Heart right ventricle (tissue), 16 donors: Measurements from ENCODE around the gene CREG1. TPM values are rescaled to one million over a fixed set of nuclear protein-coding genes. Genes with fewer than 3 reads are reported as not detected.
A peak's percentile ranks its signal among the peaks of the same experiment; 100 is the strongest.

Experiments
- ATAC-seq, 8 donors: fragments of 200-7000 bp; cut with Tn5 transposase; one replicate each; pipeline ENCODE4 v1.9.1; 2020; ENCODE audit warnings: mild to moderate bottlenecking in 8 of 8, moderate library complexity in 8 of 8, moderate number of reproducible peaks in 1 of 8
- DNase-seq, 2 donors: peaks; one replicate each; pipeline ENCODE4 v3.0.0-alpha.2; 2020
- H3K27ac ChIP-seq, 10 donors: fragments of 200-600 bp; sonication (generic) in 2 of 10; one replicate each; pipeline versions ENCODE4 v1.5.0 to v1.8.0; 2020 to 2022; ENCODE audit warnings: mild to moderate bottlenecking in 3 of 10
- H3K27me3 ChIP-seq, 7 donors: fragments of 200-600 bp; one replicate each; pipeline ENCODE4 v1.8.0; 2021 to 2022; ENCODE audit warnings: mild to moderate bottlenecking in 2 of 7
- H3K36me3 ChIP-seq, 9 donors: fragments of 200-600 bp; sonication (generic) in 1 of 9; one replicate each; pipeline versions ENCODE4 v1.5.0 to v1.8.0; 2020 to 2022; ENCODE audit warnings: mild to moderate bottlenecking in 2 of 9
- H3K4me1 ChIP-seq, 9 donors: fragments of 200-600 bp; sonication (generic) in 1 of 9; one replicate each; pipeline versions ENCODE4 v1.5.0 to v1.8.0; 2020 to 2022; ENCODE audit warnings: mild to moderate bottlenecking in 4 of 9
- H3K4me3 ChIP-seq, 10 donors: fragments of 200-600 bp; sonication (generic) in 2 of 10; one replicate each; pipeline versions ENCODE4 v1.5.0 to v1.8.0; 2020 to 2022; ENCODE audit warnings: mild to moderate bottlenecking in 7 of 10, moderate library complexity in 2 of 10
- H3K9me3 ChIP-seq, 11 donors: fragments of 200-600 bp in 10 of 11; sonication (generic) in 2 of 11; one replicate each; pipeline versions ENCODE4 v1.5.0 to v1.8.0; 2013 to 2022; ENCODE audit warnings: mild to moderate bottlenecking in 2 of 11, control low read depth in 1 of 11, moderate library complexity in 1 of 11
- WGBS, 2 donors: extraction: QIAGEN DNeasy Blood & Tissue Kit; methylation state at CpG; one replicate each; pipeline ENCODE4 v1.1.7; 2013; ENCODE audit warnings: inconsistent platforms in 1 of 2; 5-methylcytosine and 5-hydroxymethylcytosine counted together
- intact Hi-C, 10 donors: fragments of 100-400 bp; cut with DNase I; formaldehyde crosslinking; loops; one replicate each; pipeline versions ENCODE4 v1.11.1 to v1.14.2; 2022
- polyA plus RNA-seq, 2 donors: library from polyadenylated mRNA; stranded (reverse); fragments of 200-250 nt; gene quantifications; one replicate each; pipeline ENCODE4 v1.2.3, GENCODE V29; 2013
- total RNA-seq, 10 donors: library from RNA; stranded (reverse); fragmentation: NEBNext Ultra II Directional in 3 of 10; extraction: Animal tissue kit (Norgen Biotek cat#: 25700) in 3 of 10; gene quantifications; one replicate each; pipeline versions ENCODE4 v1.2.1 to v1.2.4, GENCODE V29; 2021 to 2023
- TF ChIP-seq, protein P1 (sequence below), 9 donors: fragments of 200-600 bp; sonication (generic) in 2 of 9; IDR thresholded peaks; one replicate each; pipeline versions ENCODE4 v1.5.0 to v1.8.0; 2021 to 2022; ENCODE audit warnings: antibody characterized with exemption in 9 of 9, mild to moderate bottlenecking in 5 of 9, moderate library complexity in 1 of 9
- donor health status: Arrhythmogenic right ventricular cardiomyopathy.
- donor health status: ischemic (EF 13 %, LVEDD 7.1; RV severe dilation, severe dysfunction).
- donor health status: healthy with polysubstance abuse.
- donor health status: DM: no; HTN: yes; CAD: no.
- donor health status: DM: no; HTN: no; CAD: no.
- donor health status: ischemic (EF 25% LVEDD 6.9; RV normal size, moderate dysfunction).
- donor health status: ischemic (EF 25% LVEDD 5.7; RV mildly dilated, moderate dysfunction).
- donor health status: healthy.
- donor health status: DM: yes; HTN: yes; CAD: no.
- donor health status: Ischemic cardiomyopathy.
- donor health status: ischemic (EF 35%, LVEDD 5.7; RV mildly dilated, moderate dysfunction).
- donor health status: nonischemic (EF 11% LVEDD 7.7; RV severe dilation, severe dysfunction).
- donor health status: DM: yes; HTN: yes; CAD: no.
- donor health status: PGD.
- donor health status: ischemic (EF 29% LVEDD 5.4; RV normal size, mild dysfunction).
- donor health status: nonischemic (EF 23%, LVEDD 6.1; RV moderate dilation, normal function).

CREG1 gene
- total and polyA plus RNA-seq, 12 donors, result 30.5 to 113 (median 70.2) TPM

DNA sequence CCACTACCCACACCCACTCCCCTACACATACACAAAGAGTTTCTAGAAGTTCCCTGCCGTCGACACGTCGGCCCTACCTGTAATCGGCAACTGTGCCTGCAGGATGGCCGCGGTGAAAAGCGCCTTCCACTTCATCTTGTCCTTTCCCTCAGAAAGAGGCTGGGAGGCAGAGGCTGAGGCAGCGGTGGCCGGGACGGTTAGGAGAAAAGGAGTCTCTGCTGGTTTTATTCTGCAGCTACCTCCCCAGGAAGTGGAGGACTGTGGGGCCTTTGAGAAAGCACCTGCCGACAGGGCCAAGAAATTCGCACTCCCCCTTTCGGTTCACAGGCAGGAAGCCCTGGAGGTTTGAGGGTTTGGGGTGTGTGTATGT, 35.2 kb downstream of the CREG1 start, which contains the start of gene CD247:
Gene CD247, minus strand, starts transcription at position 199 of the 370 bp plus-strand sequence. Its CDS starts 64 bp downstream, at position 135.
- H3K4me3 ChIP-seq, result peak within 1 kb of the TSS in 2 of 10 donors; percentile 5 to 53
- 82 to 84% methylated on average over 14 of the region's 14 CpGs for WGBS, 2 donors
- no peak for ATAC-seq

DNA sequence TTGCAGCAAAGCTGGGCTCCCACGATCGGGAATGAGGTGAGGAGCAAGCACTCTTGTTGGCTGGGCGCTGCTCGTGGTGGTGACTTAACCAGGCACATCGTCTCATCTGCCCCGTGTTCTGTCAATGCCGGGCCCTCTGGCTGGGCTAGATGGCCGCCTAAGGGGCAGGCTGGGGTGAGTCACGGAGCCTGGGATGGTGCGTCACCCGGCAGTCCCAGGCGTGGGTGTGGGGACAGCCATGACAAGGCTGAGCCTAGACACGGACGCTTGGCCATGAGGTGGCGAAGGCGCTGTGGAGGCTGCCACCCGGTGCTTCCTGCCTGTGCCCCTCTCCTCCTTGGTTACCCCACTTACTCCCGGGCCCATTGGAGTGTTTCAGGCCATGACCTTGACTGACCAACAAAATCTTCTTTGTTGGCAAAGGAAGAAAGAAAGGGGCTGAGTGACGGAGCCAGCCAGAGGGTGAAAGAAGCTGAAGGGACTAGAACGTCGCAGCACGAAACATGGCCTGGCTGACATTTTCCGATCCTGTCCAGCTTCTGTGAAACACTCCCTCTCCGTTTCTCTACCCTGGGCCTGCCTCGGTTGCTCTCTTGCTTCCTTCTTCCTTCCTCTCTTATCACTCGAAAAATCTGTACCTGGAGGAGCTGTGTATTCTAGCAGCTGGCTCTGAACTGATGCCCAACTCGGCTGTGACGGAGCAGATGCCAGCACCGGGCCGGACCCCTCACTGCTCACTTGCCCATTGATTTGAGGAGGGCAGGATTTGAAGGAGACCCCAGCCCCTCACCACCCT, 35.8 kb downstream of the CREG1 start:
- peaks cover 0 to 7% (median 0%) of the 10 kb centered on the region in 7 donors for H3K27me3 ChIP-seq
- whole genome bisulfite sequencing, 2 donors, result 89 to 91% methylated on average over 30 of the region's 30 CpGs
- TF ChIP-seq, protein P1, sequence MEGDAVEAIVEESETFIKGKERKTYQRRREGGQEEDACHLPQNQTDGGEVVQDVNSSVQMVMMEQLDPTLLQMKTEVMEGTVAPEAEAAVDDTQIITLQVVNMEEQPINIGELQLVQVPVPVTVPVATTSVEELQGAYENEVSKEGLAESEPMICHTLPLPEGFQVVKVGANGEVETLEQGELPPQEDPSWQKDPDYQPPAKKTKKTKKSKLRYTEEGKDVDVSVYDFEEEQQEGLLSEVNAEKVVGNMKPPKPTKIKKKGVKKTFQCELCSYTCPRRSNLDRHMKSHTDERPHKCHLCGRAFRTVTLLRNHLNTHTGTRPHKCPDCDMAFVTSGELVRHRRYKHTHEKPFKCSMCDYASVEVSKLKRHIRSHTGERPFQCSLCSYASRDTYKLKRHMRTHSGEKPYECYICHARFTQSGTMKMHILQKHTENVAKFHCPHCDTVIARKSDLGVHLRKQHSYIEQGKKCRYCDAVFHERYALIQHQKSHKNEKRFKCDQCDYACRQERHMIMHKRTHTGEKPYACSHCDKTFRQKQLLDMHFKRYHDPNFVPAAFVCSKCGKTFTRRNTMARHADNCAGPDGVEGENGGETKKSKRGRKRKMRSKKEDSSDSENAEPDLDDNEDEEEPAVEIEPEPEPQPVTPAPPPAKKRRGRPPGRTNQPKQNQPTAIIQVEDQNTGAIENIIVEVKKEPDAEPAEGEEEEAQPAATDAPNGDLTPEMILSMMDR (IDR thresholded peaks at IDR 0.05), result no peak
- peak overlapping the region in 1 of 10 donors; percentile 84 for H3K27ac ChIP-seq
- H3K4me1 ChIP-seq, result no peaks in the 10 kb centered on the region
- ATAC-seq, result peak in 2 of 8 donors; percentile 35 to 44
- DNase-seq, result peak in 1 of 2 donors; percentile 20
- H3K36me3 ChIP-seq, result no peaks in the 10 kb centered on the region
- intact Hi-C loops, result no loop called here
- H3K9me3 ChIP-seq, result peaks cover 0 to 8% (median 0%) of the 10 kb centered on the region in 11 donors
- H3K4me3 ChIP-seq, result peak overlapping the region in 2 of 10 donors; percentile 5 to 53

More for the DNA sequence above, 35.2 kb downstream of the CREG1 start, which contains the start of gene CD247:
- Histone ChIP-seq H3K27ac (peak within 1 kb of the TSS in 1 of 10 donors; percentile 84), H3K27me3 (peaks cover 0 to 7% (median 0%) of the 10 kb centered on the region in 7 donors), H3K9me3 (peaks cover 0 to 11% (median 0%) of the 10 kb centered on the region in 11 donors), H3K36me3 (no peaks in the 10 kb centered on the region), H3K4me1 (no peaks in the 10 kb centered on the region)
- no peak for DNase-seq
- TF ChIP-seq, protein P1 (IDR thresholded peaks at IDR 0.05), result no peak
- intact Hi-C loops, result no loop called here

DNA sequence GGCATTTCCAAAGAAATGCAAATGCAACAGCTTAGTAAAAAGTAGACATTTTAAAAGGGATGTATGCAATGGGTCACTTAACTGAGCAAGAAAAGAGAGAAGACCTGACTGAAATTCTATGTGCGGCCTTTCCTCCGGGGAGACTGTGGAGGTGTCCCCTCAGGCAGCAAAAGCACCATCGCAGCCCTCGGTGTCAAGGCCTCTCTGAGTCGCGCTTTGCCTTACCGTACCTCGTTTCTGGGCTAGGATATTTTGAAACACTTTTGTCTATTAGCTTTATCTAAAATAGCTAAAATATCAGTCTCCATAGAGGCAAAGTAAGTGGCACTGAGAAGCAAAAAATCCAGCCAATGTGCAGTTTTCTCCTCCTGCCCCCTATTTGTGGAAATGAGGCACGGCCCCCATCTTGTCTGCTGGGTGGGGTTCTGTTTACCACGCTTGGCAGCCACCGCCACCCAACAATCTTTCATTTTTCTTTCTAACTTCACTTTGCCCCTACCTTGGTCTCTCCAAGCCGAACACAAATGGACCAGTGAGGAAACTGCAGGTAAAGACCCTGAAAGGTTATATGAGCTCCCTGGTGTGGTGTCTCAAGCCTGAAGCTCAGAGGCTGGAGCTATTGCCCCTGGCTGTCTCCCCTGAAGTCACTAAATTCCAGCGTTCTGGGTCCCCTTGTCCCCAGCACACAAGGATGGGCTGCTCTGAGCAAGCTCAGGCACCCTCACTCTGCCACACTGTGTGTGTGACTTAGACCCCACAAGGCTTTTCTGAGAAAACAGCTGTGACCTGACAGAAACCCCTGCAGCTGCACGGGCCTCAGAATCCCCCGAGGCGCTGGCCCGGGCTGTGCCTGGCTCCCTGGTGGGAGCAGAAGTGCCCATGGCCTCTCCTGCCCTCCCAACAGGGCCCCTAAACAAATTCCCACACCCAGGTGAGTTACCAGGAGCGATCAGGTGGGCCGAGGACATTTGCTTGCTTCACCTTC, 36.9 kb downstream of the CREG1 start:
- Histone ChIP-seq H3K27ac (peak overlapping the region in 1 of 10 donors; percentile 84), H3K4me3 (peak overlapping the region in 1 of 10 donors; percentile 53), H3K9me3 (no peaks in the 10 kb centered on the region), H3K4me1 (no peaks in the 10 kb centered on the region), H3K27me3 (peaks cover 0 to 12% (median 0%) of the 10 kb centered on the region in 7 donors), H3K36me3 (no peaks in the 10 kb centered on the region)
- no peak for ATAC-seq
- 84 to 86% methylated on average over 19 of the region's 19 CpGs for WGBS, 2 donors
- TF ChIP-seq, protein P1 (IDR thresholded peaks at IDR 0.05), result no peak
- intact Hi-C loops, result no loop called here
- DNase-seq, result no peak

DNA sequence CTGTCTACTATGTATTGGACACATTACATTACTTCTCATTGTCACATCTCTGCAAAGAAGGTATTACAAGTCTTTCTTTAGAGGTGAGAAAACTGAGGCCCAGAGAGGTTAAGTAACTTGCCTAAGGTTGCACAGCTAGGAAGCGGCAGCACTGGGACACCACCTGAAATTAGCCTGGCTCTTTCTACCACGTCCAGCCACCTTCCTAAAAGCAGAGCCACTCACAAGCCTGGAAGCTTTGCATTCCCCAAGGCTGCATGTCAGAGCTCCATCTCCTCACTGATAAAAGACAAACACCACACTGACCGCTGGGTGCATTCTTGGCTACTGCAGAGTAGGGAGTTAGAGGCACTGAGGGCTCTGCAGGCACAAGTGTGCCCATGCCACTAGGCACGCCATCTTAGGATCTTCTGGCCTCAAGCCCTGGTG, 37.7 kb downstream of the CREG1 start:
- Histone ChIP-seq H3K27ac (peak overlapping the region in 1 of 10 donors; percentile 84), H3K36me3 (no peaks in the 10 kb centered on the region), H3K4me1 (no peaks in the 10 kb centered on the region), H3K4me3 (peak overlapping the region in 1 of 10 donors; percentile 53), H3K9me3 (no peaks in the 10 kb centered on the region), H3K27me3 (peaks cover 0 to 12% (median 0%) of the 10 kb centered on the region in 7 donors)
- DNase-seq (no peak), ATAC-seq (no peak)
- 86 to 88% methylated on average over 4 of the region's 4 CpGs for WGBS, 2 donors
- intact Hi-C loops, result no loop called here
- TF ChIP-seq, protein P1 (IDR thresholded peaks at IDR 0.05), result no peak
